Endodermal cell (in vitro differentiated cells): ENCODE measurements around the gene DDR2. TPM values are rescaled to one million over a fixed set of nuclear protein-coding genes. Genes with fewer than 3 reads are reported as not detected.

Experiments used
- DNase-seq: peaks from one replicate; pipeline ENCODE4 v3.0.0-alpha.2; 2017
- H3K27ac ChIP-seq: 2 replicates; pipeline ENCODE4 v1.5.1; 2013; ENCODE audit warnings: mild to moderate bottlenecking, low read depth, low read length, moderate library complexity
- H3K27me3 ChIP-seq: 2 replicates; pipeline ENCODE4 v1.6.1; 2013; ENCODE audit warnings: mild to moderate bottlenecking, low read length, moderate library complexity; ENCODE audit not compliant: insufficient read depth, control insufficient read depth, poor library complexity, severe bottlenecking
- H3K36me3 ChIP-seq: 2 replicates; pipeline ENCODE4 v1.7.0; 2013; ENCODE audit warnings: mild to moderate bottlenecking, low read length, moderate library complexity; ENCODE audit not compliant: control insufficient read depth, insufficient read depth
- H3K4me1 ChIP-seq: one replicate; pipeline ENCODE4 v1.7.0; 2013; ENCODE audit warnings: low read length; ENCODE audit not compliant: control insufficient read depth, insufficient read depth
- H3K4me3 ChIP-seq: 2 replicates; pipeline ENCODE4 v1.5.1; 2013; ENCODE audit warnings: mild to moderate bottlenecking, low read length, moderate library complexity
- H3K9ac ChIP-seq: 2 replicates; pipeline ENCODE4 v1.6.1; 2013; ENCODE audit warnings: mild to moderate bottlenecking, low read length, moderate library complexity; ENCODE audit not compliant: poor library complexity, severe bottlenecking; ENCODE audit errors: extremely low read depth
- H3K9me3 ChIP-seq: 2 replicates; pipeline ENCODE4 v1.6.1; 2013; ENCODE audit warnings: mild to moderate bottlenecking, low read length, moderate library complexity; ENCODE audit not compliant: control insufficient read depth
- H3K27ac Mint-ChIP-seq: 2 replicates; pipeline ENCODE4 v1.8.0; 2020; ENCODE audit warnings: mixed read lengths
- H3K27me3 Mint-ChIP-seq: 2 replicates; pipeline ENCODE4 v1.8.0; 2021; ENCODE audit warnings: mild to moderate bottlenecking, mixed read lengths; ENCODE audit not compliant: insufficient read depth
- H3K36me3 Mint-ChIP-seq: 2 replicates; pipeline ENCODE4 v1.8.0; 2020; ENCODE audit warnings: low read depth, mixed read lengths
- H3K4me1 Mint-ChIP-seq: 2 replicates; pipeline ENCODE4 v1.8.0; 2020; ENCODE audit warnings: mixed read lengths
- H3K4me3 Mint-ChIP-seq: 2 replicates; pipeline ENCODE4 v1.8.0; 2020; ENCODE audit warnings: mild to moderate bottlenecking, moderate library complexity, mixed read lengths
- H3K9me3 Mint-ChIP-seq: 2 replicates; pipeline ENCODE4 v1.8.0; 2020; ENCODE audit warnings: mild to moderate bottlenecking, mixed read lengths
- WGBS, 2 experiments: methylation state at CpG; one replicate each; pipeline versions ENCODE4 v1.1.5 to v1.1.7; 2013; ENCODE audit warnings: missing lambda C conversion rate in 2 of 2, mixed read lengths in 1 of 2; ENCODE audit not compliant: insufficient coverage in 1 of 2, insufficient read length in 1 of 2; 5-methylcytosine and 5-hydroxymethylcytosine counted together
- total RNA-seq, 2 donors: library from RNA; stranded (reverse); fragmentation: NEBNext Ultra II Directional in 1 of 2; extraction: Animal tissue kit (Norgen Biotek cat#: 25700) in 1 of 2; gene quantifications; 2 replicates in 1 of 2; 3 replicates in 1 of 2; pipeline ENCODE4 v1.2.1, GENCODE V29; 2021
- TF ChIP-seq, protein P1 (sequence below): fragments of 200-600 bp; sonication (generic); conservative IDR thresholded peaks from 2 replicates; pipeline ENCODE4 v1.5.0; 2021; ENCODE audit warnings: antibody characterized with exemption, mild to moderate bottlenecking

DDR2 gene
- total RNA-seq, 2 donors from 2014 or later, result 0.26 to 0.55 TPM

DNA sequence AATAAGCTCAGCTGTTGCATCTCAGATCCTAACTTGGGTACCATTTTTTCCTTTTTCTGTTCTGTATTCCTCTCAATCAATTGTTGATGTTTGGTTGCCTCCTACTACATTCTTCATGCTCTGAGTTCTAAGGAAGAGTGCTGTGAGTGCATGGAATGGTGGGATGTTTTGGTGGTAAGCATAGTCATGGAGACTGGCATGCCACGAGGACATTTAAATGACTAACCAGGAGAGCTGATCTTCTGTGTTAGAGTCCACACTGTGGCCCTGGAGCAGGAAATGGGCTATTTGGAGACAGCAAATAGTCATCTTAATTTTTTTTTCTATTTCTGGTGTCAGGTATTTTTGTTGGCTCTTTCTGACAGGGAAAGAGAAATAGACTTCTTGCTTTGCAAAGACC, 88.7 kb downstream of the DDR2 start:
- H3K27ac ChIP-seq, result no peak overlapping the region
- TF ChIP-seq, protein P1, sequence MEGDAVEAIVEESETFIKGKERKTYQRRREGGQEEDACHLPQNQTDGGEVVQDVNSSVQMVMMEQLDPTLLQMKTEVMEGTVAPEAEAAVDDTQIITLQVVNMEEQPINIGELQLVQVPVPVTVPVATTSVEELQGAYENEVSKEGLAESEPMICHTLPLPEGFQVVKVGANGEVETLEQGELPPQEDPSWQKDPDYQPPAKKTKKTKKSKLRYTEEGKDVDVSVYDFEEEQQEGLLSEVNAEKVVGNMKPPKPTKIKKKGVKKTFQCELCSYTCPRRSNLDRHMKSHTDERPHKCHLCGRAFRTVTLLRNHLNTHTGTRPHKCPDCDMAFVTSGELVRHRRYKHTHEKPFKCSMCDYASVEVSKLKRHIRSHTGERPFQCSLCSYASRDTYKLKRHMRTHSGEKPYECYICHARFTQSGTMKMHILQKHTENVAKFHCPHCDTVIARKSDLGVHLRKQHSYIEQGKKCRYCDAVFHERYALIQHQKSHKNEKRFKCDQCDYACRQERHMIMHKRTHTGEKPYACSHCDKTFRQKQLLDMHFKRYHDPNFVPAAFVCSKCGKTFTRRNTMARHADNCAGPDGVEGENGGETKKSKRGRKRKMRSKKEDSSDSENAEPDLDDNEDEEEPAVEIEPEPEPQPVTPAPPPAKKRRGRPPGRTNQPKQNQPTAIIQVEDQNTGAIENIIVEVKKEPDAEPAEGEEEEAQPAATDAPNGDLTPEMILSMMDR, result no peak
- no peaks in the 10 kb centered on the region for H3K36me3 Mint-ChIP-seq
- H3K27me3 ChIP-seq, result no peaks in the 10 kb centered on the region
- no peak overlapping the region for H3K27ac Mint-ChIP-seq
- 85 to 90% methylated on average over 1 of the region's 1 CpG for WGBS, 2 experiments
- no peak overlapping the region for H3K4me3 ChIP-seq
- no peak overlapping the region for H3K9ac ChIP-seq
- H3K36me3 ChIP-seq, result no peaks in the 10 kb centered on the region
- no peaks in the 10 kb centered on the region for H3K4me1 Mint-ChIP-seq
- H3K9me3 ChIP-seq, result no peaks in the 10 kb centered on the region
- H3K9me3 Mint-ChIP-seq, result no peaks in the 10 kb centered on the region
- H3K4me1 ChIP-seq, result no peaks in the 10 kb centered on the region
- H3K4me3 Mint-ChIP-seq, result no peak overlapping the region
- DNase-seq, result no peak
- H3K27me3 Mint-ChIP-seq, result no peaks in the 10 kb centered on the region

DNA sequence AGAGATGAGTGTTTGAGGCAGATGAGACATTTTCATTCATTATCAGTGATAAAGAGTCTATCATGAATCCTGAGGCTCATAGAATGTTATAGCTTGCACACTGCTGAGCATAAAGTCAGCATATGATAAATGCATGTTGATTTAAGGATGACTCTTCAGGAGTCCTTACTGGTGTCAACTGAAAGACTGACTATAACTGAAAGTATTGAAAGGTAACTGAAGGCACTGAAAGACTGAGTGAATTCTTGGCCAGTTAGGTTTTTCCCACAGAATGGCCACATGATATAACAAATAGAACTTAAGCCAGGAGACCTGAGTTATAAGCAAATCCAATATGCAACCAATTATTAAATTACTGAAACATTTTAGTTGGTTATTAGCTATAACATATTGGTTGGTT, 89.2 kb downstream of the DDR2 start:
- no peaks in the 10 kb centered on the region for H3K27me3 ChIP-seq
- Mint-ChIP-seq H3K9me3 (no peaks in the 10 kb centered on the region), H3K4me3 (no peak overlapping the region), H3K27me3 (no peaks in the 10 kb centered on the region), H3K4me1 (no peaks in the 10 kb centered on the region), H3K36me3 (no peaks in the 10 kb centered on the region), H3K27ac (no peak overlapping the region)
- no peaks in the 10 kb centered on the region for H3K4me1 ChIP-seq
- no peak overlapping the region for H3K4me3 ChIP-seq
- TF ChIP-seq, protein P1, result no peak
- H3K27ac ChIP-seq, result no peak overlapping the region
- H3K9me3 ChIP-seq, result no peaks in the 10 kb centered on the region
- no peaks in the 10 kb centered on the region for H3K36me3 ChIP-seq
- H3K9ac ChIP-seq, result no peak overlapping the region
- no peak for DNase-seq

DNA sequence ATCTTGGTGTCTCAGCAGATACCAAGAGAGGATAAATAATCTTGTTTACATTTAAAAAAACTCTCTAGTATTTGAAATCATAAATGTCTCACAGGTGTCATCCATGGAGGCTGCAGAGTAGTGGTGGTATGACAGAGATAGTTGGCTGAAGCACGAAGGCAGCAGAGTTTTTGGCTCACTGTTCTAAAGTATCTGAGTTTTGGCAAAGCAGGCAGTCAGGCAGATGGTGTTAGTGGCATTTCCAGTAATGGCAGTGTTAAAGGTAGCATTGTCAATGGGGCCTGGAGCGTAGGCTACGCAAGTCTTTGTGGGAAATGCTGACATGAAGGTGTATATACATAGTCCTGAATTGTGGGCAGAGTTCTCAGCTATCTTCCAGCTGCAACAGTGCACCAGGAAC, 89.8 kb downstream of the DDR2 start:
- no peaks in the 10 kb centered on the region for H3K4me1 ChIP-seq
- WGBS, 2 experiments, result 89 to 100% methylated on average over 2 to 3 of the region's 3 CpGs
- H3K9me3 Mint-ChIP-seq, result no peaks in the 10 kb centered on the region
- no peak overlapping the region for H3K27ac ChIP-seq
- no peaks in the 10 kb centered on the region for H3K9me3 ChIP-seq
- H3K27me3 Mint-ChIP-seq, result no peaks in the 10 kb centered on the region
- H3K27ac Mint-ChIP-seq, result no peak overlapping the region
- no peak overlapping the region for H3K4me3 Mint-ChIP-seq
- H3K36me3 Mint-ChIP-seq, result no peaks in the 10 kb centered on the region
- H3K36me3 ChIP-seq, result no peaks in the 10 kb centered on the region
- H3K9ac ChIP-seq, result no peak overlapping the region
- no peak for DNase-seq
- H3K4me3 ChIP-seq, result no peak overlapping the region
- H3K4me1 Mint-ChIP-seq, result no peaks in the 10 kb centered on the region
- H3K27me3 ChIP-seq, result no peaks in the 10 kb centered on the region
- TF ChIP-seq, protein P1, result no peak
